Stimulated activated CD8-positive, alpha-beta memory T cell treated with anti-CD3 and anti-CD28 coated beads, Interleukin-2, amount 100 ng/mL, for 48 hours (primary cell): Measurements from ENCODE around the gene TREML4.
"Not testable (repeated sequence)": the region's sequence is repeated elsewhere in the genome, so short reads cannot be mapped to it uniquely, and the experiment has no call there.

Experiments used
- DNase-seq, 2 donors: peaks; one replicate each; pipeline ENCODE4 v3.0.0-alpha.2; 2020; ENCODE audit warnings: low read depth in 2 of 2

The TREML4 gene

DNA sequence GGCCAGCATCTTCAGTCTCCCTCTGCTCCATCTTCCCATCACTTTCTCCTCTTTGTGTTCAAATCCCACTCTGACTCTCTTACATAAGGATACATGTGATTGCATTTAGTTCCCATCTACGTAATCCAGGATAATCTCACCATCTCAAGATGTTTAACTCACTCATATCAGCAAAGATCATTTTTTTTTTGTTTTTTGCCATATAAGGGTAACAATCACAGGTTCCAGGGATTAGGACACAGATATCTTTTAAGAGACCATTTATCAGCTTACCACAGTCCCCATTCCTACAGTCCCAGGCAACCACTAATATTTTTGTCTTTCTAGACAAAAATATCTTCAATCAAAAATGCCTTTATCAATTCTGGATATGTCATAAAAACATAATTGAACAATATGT, 24.0 kb upstream of the TREML4 start:
- DNase-seq = no peak

DNA sequence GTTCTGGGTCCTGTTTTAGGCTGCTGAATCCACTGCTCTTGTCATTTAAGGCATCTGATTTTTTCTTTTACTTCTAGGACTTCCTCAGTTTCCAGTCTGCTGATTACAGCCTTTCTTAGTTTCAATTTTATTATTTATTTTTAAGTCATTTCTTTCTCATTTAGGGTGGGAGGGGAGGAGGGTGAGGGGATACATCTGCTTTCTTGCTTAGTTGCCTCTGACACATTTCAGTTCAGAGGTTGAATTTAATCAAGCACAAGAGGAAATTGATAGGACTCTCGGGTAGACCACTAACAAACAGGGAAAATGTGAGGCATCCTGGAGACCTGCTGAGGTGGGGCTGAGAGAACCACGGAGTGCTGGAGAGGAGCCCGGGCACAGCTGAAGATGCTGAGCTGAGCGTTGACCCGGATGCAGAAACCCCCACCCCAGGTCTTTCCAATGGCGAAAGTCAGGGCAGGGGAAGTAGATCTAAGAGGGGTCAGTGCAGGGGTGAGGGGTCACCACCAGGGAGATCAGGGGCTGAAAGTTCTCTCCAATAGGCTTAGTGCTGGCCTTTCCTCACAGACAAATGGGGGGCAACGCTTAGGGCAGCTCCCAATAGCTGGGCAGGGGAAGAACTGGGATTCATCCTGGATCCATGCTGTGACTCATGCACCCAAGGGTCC, 19.6 kb upstream of the TREML4 start:
- no peak for DNase-seq

GRCh38 chr6:41209547-41210320, 18.4 kb upstream of the TREML4 start:
- DNase-seq = no peak

DNA sequence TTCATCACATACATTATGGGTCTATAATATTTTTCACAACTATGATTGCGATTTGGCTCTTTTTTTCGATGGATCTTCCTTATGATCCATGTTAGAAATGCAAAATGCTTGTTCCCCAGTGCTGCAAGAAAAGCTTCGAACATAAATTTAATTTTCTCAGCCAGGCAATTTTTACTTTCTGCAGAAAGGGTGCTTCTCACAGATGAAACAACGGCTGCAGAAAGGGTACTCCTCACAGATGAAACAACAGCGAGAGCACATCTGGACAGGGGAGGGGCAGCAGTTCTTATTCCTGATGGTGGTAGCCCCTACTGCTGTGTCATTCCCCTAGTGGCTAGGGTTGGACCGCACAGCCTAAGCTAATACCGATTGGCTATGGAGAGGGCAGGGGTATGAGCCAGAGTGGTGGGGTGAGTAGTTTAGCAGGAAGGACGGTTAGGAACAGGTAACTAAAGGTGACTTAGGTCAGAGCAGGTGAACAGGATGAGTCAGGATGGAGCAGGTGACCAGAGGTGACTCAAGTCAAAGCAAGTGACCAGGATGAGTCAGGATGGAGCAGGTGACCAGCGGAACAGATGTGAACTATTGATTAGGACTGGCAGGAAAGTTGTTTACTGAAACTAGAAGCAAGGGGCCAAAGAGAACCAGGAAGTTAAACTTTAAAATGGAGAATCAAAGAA, 13.4 kb upstream of the TREML4 start:
- no peak for DNase-seq

DNA sequence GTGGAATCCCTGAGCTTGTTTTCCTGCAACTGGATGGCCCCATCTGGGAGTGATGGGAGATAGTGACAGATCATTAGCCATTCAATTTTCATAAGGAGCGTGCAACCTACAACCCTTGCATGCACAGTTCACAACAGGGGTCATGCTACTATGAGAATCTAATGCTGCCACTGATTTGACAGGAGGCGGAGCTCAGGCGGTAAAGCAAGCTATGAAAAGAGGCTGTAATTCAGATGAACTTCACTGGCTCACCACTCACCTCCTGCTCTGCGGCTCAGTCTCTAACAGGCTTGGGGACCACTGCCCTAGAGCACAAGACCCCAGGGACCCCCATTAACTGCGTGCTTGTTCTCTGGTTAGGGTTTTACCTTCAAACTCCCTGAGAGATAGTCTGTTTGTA, 12.4 kb upstream of the TREML4 start:
- no peak for DNase-seq

DNA sequence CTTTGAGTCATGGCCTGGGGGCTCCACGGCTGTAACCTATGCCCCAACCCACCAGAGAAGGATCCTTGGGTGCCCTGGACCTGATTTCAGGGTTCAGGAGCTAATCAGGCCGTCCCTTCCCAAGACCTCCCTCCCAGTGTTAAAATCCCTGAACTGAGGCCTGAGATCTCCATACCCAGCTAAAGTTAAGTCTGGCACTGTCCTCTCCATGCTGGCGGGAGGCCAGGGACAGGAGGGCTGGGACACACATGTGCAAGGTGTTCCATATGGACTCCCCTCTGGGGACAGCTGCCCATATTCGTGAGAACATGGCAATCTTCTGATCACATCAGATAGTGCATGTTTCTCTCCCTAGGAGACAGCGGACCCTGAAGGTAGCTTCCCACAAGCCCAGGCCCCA, 11.5 kb upstream of the TREML4 start:
- DNase-seq = no peak

DNA sequence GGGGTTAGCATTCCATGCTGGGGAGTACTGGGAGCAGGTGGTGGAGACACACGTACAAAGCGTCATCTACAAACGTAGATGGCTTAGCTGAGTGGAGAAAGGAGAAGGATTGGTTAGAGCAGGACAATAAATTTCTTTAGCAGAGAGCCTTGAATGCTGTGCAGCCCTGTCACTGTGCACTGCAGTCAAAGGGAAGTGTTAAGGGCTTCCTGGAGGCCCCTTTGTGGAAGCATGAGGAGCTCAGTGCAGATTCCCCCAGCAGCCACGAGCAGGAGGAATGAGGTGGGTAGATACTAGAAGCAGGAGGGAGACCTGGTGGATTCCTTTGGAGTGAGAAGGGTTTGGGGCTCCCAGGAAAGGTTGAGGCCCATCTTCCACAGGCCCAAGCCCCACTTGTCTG, 6.1 kb upstream of the TREML4 start:
- no peak for DNase-seq

DNA sequence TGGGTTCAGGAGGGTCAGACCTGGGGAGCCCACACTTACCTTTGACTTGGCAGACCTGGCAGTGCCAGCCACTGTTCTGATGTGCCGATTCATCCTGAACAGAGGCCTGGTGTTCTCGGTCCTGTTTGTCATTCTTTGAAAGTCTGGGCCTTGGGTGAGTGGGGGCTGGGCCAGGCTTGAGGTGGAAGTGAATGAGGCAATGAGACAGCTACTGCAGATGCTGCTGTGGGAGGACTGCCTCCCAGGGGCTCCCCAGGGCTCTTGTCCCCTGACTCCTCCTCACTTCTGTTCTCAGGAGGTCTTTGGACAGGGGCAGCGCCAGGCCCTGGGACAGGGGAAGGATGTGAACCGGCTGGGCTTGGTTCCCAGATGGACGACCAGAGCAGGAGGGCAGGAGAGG, 5.6 kb upstream of the TREML4 start:
- no peak for DNase-seq

GRCh38 chr6:41224800-41225199, 3.3 kb upstream of the TREML4 start:
- no peak for DNase-seq

GRCh38 chr6:41226752-41227151, 1.4 kb upstream of the TREML4 start:
- DNase-seq = no peak

DNA sequence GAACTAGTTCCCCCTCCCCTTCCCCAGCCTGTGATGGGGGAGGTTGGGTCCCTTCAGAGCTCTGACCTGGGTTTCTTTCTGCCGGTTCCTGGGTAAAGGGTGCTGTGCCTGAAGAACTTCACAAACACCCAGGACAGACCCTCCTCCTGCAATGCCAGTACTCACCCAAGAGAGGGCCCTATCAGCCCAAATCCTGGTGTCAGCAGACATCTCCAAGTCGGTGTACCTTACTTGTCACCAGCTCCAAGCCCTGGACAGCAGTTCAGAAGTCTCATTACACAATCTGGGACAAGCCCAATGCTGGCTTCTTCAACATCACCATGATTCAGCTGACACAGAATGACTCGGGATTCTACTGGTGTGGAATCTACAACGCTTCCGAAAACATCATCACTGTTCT, 467 bp downstream of the TREML4 start:
- no peak for DNase-seq

GRCh38 chr6:41229721-41230120, 1.6 kb downstream of the TREML4 start:
- no peak for DNase-seq

DNA sequence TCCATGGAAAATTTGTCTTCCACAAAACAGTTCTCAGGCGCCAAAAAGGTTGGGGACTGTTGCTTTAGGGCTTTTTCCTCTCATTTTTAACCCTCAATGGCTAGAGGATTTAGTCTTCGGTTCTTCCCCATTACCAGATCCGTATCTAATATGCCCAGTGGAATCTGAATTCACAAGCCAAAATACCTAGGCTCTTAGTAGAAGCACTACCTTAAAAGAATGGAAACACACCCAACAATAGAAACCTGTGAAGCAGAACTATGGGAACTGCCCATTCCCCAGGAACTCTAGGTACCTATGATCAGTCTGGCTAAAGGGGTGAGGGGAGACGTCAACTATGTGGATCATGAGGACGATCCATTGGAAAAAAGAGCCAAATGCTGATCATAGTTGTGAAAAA, 3.1 kb downstream of the TREML4 start:
- no peak for DNase-seq

DNA sequence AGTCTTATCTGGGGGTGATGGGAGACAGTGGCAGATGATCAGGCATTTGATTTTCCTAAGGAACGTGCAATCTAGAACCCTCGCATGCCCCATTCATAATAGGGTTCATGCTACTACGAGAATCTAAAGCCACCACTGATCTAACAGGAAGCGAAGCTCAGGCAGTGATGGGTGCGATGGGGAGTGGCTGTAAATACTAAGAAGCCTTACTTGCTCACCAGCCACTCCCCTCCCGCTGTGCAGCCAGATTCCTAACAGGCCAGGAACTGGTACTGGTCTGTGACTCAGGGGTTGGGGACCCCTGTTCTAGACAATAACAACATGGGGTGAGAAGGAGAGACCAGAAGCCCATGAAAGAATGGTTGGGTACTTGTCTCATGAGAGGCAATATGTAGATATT, 4.5 kb downstream of the TREML4 start:
- DNase-seq = no peak

- no peak for DNase-seq
Observed at GRCh38 chr6:41236276-41236675, 8.1 kb downstream of the TREML4 start.

GRCh38 chr6:41237128-41237527, 9.0 kb downstream of the TREML4 start:
- no peak for DNase-seq

- no peak for DNase-seq
Observed at GRCh38 chr6:41239467-41240159, 11.5 kb downstream of the TREML4 start.

DNA sequence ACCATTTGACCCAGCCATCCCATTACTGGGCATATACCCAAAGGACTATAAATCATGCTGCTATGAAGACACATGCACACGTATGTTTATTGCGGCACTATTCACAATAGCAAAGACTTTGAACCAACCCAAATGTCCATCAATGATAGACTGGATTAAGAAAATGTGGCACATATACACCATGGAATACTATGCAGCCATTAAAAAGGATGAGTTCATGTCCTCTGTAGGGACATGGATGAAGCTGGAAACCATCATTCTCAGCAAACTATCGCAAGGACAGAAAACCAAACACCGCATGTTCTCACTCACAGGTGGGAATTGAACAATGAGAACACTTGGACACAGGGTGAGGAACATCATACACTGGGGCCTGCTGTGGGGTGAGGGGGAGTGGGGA, 18.4 kb downstream of the TREML4 start:
- DNase-seq = not testable (repeated sequence)

- no peak for DNase-seq
Observed at GRCh38 chr6:41247288-41247865, 19.2 kb downstream of the TREML4 start.

DNA sequence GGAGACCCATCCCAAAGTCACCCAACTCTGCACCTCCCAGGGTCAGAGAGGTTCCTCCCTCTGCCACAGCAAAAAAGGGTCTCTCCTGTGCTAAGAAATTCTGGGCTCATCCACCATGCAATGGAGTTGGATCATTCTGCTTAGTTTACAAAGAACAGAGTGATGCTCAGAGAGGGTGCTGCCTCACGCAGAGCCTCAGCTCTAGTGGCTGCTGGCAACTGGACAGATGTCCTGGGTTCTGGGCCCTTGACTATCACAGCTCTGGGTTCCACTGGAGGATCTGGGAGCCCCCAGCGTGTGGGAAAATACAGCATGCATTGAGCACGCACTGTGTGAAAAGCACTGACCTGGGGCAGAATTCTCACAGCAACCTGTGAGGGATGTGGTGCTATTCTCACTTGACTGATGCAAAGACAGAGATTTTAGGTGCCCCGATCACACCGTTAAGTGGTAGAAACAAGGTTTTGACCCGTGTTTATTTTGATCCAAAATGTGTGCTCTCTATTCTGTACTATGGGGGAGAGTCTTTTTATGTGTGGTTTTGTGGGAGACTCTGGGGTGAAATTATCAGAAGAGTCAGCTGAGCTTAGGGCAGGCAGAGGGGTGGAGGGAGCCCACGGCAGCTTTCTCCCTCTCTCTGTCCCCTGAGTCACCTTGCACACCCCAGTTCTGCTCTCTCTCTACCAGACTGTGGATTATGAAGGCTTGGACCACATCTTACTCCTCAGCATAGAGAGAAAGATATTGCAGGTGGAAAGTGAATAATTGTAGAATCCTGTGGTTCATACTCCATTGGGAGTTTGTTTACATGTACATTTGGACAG, 19.9 kb downstream of the TREML4 start:
- no peak for DNase-seq
